Endothelial cell of umbilical vein (primary cell): ENCODE results near the gene RNF217. TPM values are rescaled to one million over a fixed set of nuclear protein-coding genes. Genes with fewer than 3 reads are reported as not detected.

Source experiments
- BruUV-seq: library from RNA; stranded (reverse); fragments of 400-500 nt; replicated peaks from 2 replicates; lab custom pipeline; 2021; lab: Mats Ljungman, UMichigan
- CTCF ChIA-PET: fragments of 300-600, 350-600 bp; sonication (Branson Sonifier 250); formaldehyde crosslinking; loops from one replicate; lab custom pipeline; 2021; ENCODE audit warnings: antibody characterized with exemption, inconsistent platforms; lab: Charles Lee
- POLR2A ChIA-PET: fragments of 300-600, 350-600 bp; sonication (Branson Sonifier 250); formaldehyde crosslinking; loops from one replicate; lab custom pipeline; 2021; ENCODE audit warnings: antibody characterized with exemption, inconsistent platforms; lab: Charles Lee
- DNase-seq: peaks from one replicate; pipeline ENCODE4 v3.0.0-alpha.2; 2011; ENCODE audit warnings: low read depth, low spot score
- FAIRE-seq: peaks from 2 replicates; lab custom pipeline; 2011; peaks lifted over from hg19 to GRCh38; lab: Jason Lieb, UNC
- H2AFZ ChIP-seq: 2 replicates; pipeline ENCODE4 v1.6.0; 2012; ENCODE audit warnings: low read depth, low read length, control low read depth, inconsistent platforms
- H3K27ac ChIP-seq: 2 replicates; pipeline ENCODE4 v1.5.1; 2011; ENCODE audit warnings: low read depth, mild to moderate bottlenecking, control low read depth, low read length, moderate library complexity; ENCODE audit not compliant: insufficient read depth
- H3K27me3 ChIP-seq, 2 experiments: 2 replicates each; pipeline versions ENCODE4 v1.6.0 to v1.6.1; 2011; ENCODE audit warnings: low read length in 2 of 2, mixed read lengths in 1 of 2; ENCODE audit not compliant: control insufficient read depth in 2 of 2, insufficient read depth in 2 of 2
- H3K36me3 ChIP-seq, 2 experiments: 2 replicates in 1 of 2; 3 replicates in 1 of 2; pipeline ENCODE4 v1.5.1; 2011; ENCODE audit warnings: low read length in 2 of 2, mild to moderate bottlenecking in 1 of 2, moderate library complexity in 1 of 2; ENCODE audit not compliant: control insufficient read depth in 2 of 2, insufficient read depth in 2 of 2; ENCODE audit errors: extremely low read depth in 1 of 2
- H3K4me1 ChIP-seq: 3 replicates; pipeline ENCODE4 v1.5.1; 2011; ENCODE audit warnings: mild to moderate bottlenecking, low read length; ENCODE audit not compliant: control insufficient read depth, insufficient read depth; ENCODE audit errors: extremely low read depth
- H3K4me2 ChIP-seq: 2 replicates; pipeline ENCODE4 v1.6.1; 2011; ENCODE audit warnings: low read length, control low read depth, mixed read lengths; ENCODE audit not compliant: insufficient read depth
- H3K4me3 ChIP-seq, 3 experiments: fragments of 200-600 bp in 1 of 3; sonication (generic), shearing (Covaris generic) in 1 of 3; replicated peaks in 1 of 3; 2 replicates each; pipeline ENCODE4 v1.5.1; 2011 to 2016; ENCODE audit warnings: control low read depth in 3 of 3, low read length in 3 of 3, mild to moderate bottlenecking in 2 of 3, inconsistent platforms in 1 of 3, low read depth in 1 of 3, moderate library complexity in 1 of 3; ENCODE audit not compliant: insufficient read depth in 1 of 3
- H3K79me2 ChIP-seq: 2 replicates; pipeline ENCODE4 v1.6.0; 2012; ENCODE audit warnings: low read length, inconsistent platforms; ENCODE audit not compliant: control insufficient read depth, insufficient read depth
- H3K9ac ChIP-seq: replicated peaks from 2 replicates; pipeline ENCODE3; 2011; ENCODE audit warnings: low read length, control low read depth; ENCODE audit not compliant: insufficient read depth; ENCODE audit errors: extremely low read depth
- H3K9me1 ChIP-seq: replicated peaks from 3 replicates; pipeline ENCODE4 v1.6.0; 2011; ENCODE audit warnings: mild to moderate bottlenecking, low read length; ENCODE audit not compliant: control insufficient read depth, insufficient read depth; ENCODE audit errors: extremely low read depth
- H3K9me3 ChIP-seq: replicated peaks from 2 replicates; pipeline ENCODE4 v1.5.1; 2012; ENCODE audit warnings: low read length, inconsistent platforms; ENCODE audit not compliant: control insufficient read depth, insufficient read depth
- H4K20me1 ChIP-seq: replicated peaks from 2 replicates; pipeline ENCODE3; 2011; ENCODE audit warnings: mild to moderate bottlenecking, low read length; ENCODE audit not compliant: control insufficient read depth, insufficient read depth; ENCODE audit errors: extremely low read depth
- EZH2 ChIP-seq: IDR thresholded peaks from 2 replicates; pipeline ENCODE4 v1.6.1; 2012; ENCODE audit warnings: borderline replicate concordance, low read depth, mild to moderate bottlenecking, moderate library complexity, low read length, inconsistent platforms; ENCODE audit not compliant: severe bottlenecking
- FOS ChIP-seq: IDR thresholded peaks from 2 replicates; pipeline ENCODE4 v1.6.1; 2011; ENCODE audit warnings: mild to moderate bottlenecking, low read length, moderate library complexity, borderline replicate concordance; ENCODE audit not compliant: insufficient read depth
- JUN ChIP-seq: IDR thresholded peaks from 2 replicates; pipeline ENCODE4 v1.6.1; 2011; ENCODE audit warnings: borderline replicate concordance, low read depth; ENCODE audit not compliant: insufficient read length, insufficient read depth
- MYC ChIP-seq: IDR thresholded peaks from one replicate; pipeline ENCODE4 v1.6.1; 2011; ENCODE audit warnings: mild to moderate bottlenecking, low read depth, low read length
- POLR2A ChIP-seq: IDR thresholded peaks from 2 replicates; pipeline ENCODE4 v1.6.1; 2012; ENCODE audit warnings: low read depth, mild to moderate bottlenecking, control low read depth, low read length
- dilution Hi-C: fragments of 300-500 bp; cut with MboI; formaldehyde crosslinking; loops from one replicate; pipeline ENCODE4 v1.15.0; 2019; ENCODE audit warnings: low sequenced_read_pairs; ENCODE audit not compliant: extremely low pct_ligation_motif_present
- intact Hi-C: fragments of 100-400 bp; cut with micrococcal nuclease; formaldehyde crosslinking; loops from one replicate; pipeline ENCODE4 v1.10.0; 2022
- polyA plus RNA-seq, 4 experiments: library from polyadenylated mRNA; depleted of rRNA in 3 of 4; stranded (reverse) in 3 of 4; unstranded in 1 of 4; fragments of >200 nt; gene quantifications; 2 replicates each; pipeline versions ENCODE4 v1.2.1 to v1.2.3, GENCODE V29; 2011 to 2012; ENCODE audit warnings: missing spikeins in 1 of 4
- total RNA-seq: library from RNA; stranded (reverse); gene quantifications from 2 replicates; pipeline ENCODE4 v1.2.3, GENCODE V29; 2021

The RNF217 gene
- total and polyA plus RNA-seq, 2 donors (not counting 3 experiments of a cell fraction or from before 2014, with no cell fraction given): 8.8 to 32.5 TPM

DNA sequence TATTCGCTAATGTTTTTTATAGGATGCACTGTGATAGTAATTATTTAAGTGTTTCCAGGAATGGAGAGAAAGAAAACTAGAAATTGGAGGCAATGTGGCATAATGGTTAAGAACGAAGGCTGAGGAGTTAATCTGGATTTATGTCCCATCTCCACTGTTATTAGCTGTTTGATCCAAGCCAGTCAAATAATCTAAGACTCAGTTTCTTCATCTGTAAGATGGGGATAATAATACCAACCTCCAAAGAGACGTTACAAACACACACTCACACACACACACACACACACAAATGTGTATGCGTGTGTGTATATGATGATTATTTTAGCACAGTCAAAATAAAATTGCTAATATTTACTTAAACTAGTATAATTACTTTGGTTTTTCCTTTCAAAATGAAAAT, 154.5 kb downstream of the RNF217 start:
- Histone ChIP-seq H2AFZ (no peak overlapping the region), H3K4me3 (no peak overlapping the region), H3K9me3 (no peaks in the 10 kb centered on the region), H3K36me3 (no peaks in the 10 kb centered on the region), H3K79me2 (no peaks in the 10 kb centered on the region), H3K4me1 (no peaks in the 10 kb centered on the region), H3K4me2 (no peak overlapping the region), H4K20me1 (no peaks in the 10 kb centered on the region), H3K27me3 (no peaks in the 10 kb centered on the region), H3K27ac (no peak overlapping the region), H3K9me1 (no peaks in the 10 kb centered on the region), H3K9ac (no peak overlapping the region)
- ChIA-PET POLR2A (no interaction called here), CTCF (interaction anchor here (1.3 to 1.8 kb wide), 2 partner anchors 246 to 262 kb away, joined by 3 to 22 read pairs; no protein-coding TSS in a partner anchor)
- FAIRE-seq (no peak), DNase-seq (no peak)
- intact Hi-C loops: no loop called here
- no TSS peak for BruUV-seq
- dilution Hi-C loops: loop anchor here (25.0 kb wide), 1 partner anchor 254 kb away; no protein-coding TSS in a partner anchor
- TF ChIP-seq MYC (no peak), POLR2A (no peak), EZH2 (no peak), JUN (no peak), FOS (no peak)

DNA sequence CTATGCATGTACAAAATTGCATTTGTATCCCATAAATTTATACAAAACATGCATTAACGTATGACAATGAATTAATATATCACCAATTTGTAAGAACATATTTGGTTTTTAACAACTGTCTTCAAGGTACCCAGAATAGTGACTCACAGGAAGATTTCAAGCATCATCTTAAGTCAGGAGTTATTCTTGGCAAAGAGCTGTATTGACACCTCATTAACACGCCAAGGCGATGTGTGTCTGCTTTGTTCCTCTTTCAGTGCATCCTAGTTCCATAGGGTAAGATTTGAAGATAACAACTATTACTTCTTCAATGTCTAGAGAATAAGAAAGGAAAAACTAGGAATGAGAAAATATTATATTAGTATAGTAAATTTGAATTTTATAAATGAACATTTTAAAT, 155.6 kb downstream of the RNF217 start:
- intact Hi-C loops (no loop called here), dilution Hi-C loops (loop anchor here (25.0 kb wide), 1 partner anchor 256 kb away; no protein-coding TSS in a partner anchor)
- no TSS peak for BruUV-seq
- no peaks in the 10 kb centered on the region for H4K20me1 ChIP-seq
- H3K79me2 ChIP-seq: no peaks in the 10 kb centered on the region
- no peak overlapping the region for H2AFZ ChIP-seq
- no peaks in the 10 kb centered on the region for H3K36me3 ChIP-seq
- H3K9ac ChIP-seq: no peak overlapping the region
- FAIRE-seq (peak; percentile 18), DNase-seq (no peak)
- H3K4me2 ChIP-seq: no peak overlapping the region
- no peaks in the 10 kb centered on the region for H3K27me3 ChIP-seq
- TF ChIP-seq MYC (no peak), POLR2A (no peak)
- no peaks in the 10 kb centered on the region for H3K9me1 ChIP-seq
- H3K4me1 ChIP-seq: no peaks in the 10 kb centered on the region
- H3K27ac ChIP-seq: no peak overlapping the region
- H3K9me3 ChIP-seq: no peaks in the 10 kb centered on the region
- ChIA-PET CTCF (interaction anchor here (1.2 to 5.6 kb wide), 3 partner anchors 12 to 247 kb away, joined by 4 to 28 read pairs (median 9); no protein-coding TSS in a partner anchor), POLR2A (no interaction called here)
- H3K4me3 ChIP-seq: no peak overlapping the region
